HEK293 (cell line): ENCODE measurements around the gene PBX2.

ENCODE experiments used
- CTCF ChIP-seq: fragments of 450-650 bp; formaldehyde crosslinking; IDR thresholded peaks from 2 replicates; pipeline ENCODE4 v1.5.1; 2016; ENCODE audit warnings: missing biosample characterization, missing genetic modification characterization
- GLIS2 ChIP-seq: fragments of 450-650 bp; formaldehyde crosslinking; IDR thresholded peaks from 2 replicates; pipeline ENCODE4 v1.5.1; 2016; ENCODE audit warnings: missing biosample characterization, missing genetic modification characterization
- HOXD13 ChIP-seq: sonication (generic); formaldehyde crosslinking; IDR thresholded peaks from 2 replicates; pipeline ENCODE4 v1.8.0; 2022; ENCODE audit warnings: missing genetic modification reagents, borderline replicate concordance
- RBAK ChIP-seq: fragments of 450-650 bp; formaldehyde crosslinking; IDR thresholded peaks from 2 replicates; pipeline ENCODE4 v1.5.1; 2016; ENCODE audit warnings: missing biosample characterization, missing genetic modification characterization
- ZBTB21 ChIP-seq: fragments of 450-650 bp; formaldehyde crosslinking; IDR thresholded peaks from 2 replicates; pipeline ENCODE4 v1.5.1; 2017; ENCODE audit warnings: missing biosample characterization, missing genetic modification characterization
- ZBTB49 ChIP-seq: fragments of 450-650 bp; formaldehyde crosslinking; IDR thresholded peaks from 2 replicates; pipeline ENCODE4 v1.5.1; 2016; ENCODE audit warnings: missing biosample characterization, missing genetic modification characterization, low read depth
- ZNF211 ChIP-seq: fragments of 450-650 bp; formaldehyde crosslinking; IDR thresholded peaks from 2 replicates; pipeline ENCODE4 v1.5.1; 2016; ENCODE audit warnings: low read depth, missing biosample characterization, missing genetic modification characterization
- ZNF518A ChIP-seq: fragments of 450-650 bp; formaldehyde crosslinking; conservative IDR thresholded peaks from 2 replicates; pipeline ENCODE4 v1.5.1; 2016; ENCODE audit warnings: low read depth, missing biosample characterization, missing genetic modification characterization

- no peak for TF ChIP-seq ZBTB49
- TF ChIP-seq CTCF (tag by site-specific recombination), result no peak
- no peak for TF ChIP-seq ZNF211 (tag by site-specific recombination)
- no peak for TF ChIP-seq ZBTB21 (tag by site-specific recombination)
- no peak for TF ChIP-seq HOXD13 (CRISPR knock-in tag)
- TF ChIP-seq GLIS2 (tag by site-specific recombination), result no peak
- TF ChIP-seq ZNF518A (tag by site-specific recombination), result no peak
- no peak for TF ChIP-seq RBAK (tag by site-specific recombination)
Measured at GRCh38 chr6:32188381-32189068, 1.5 kb downstream of the PBX2 start.
